ENCODE data around the gene PIGP. TPM values are rescaled to one million over a fixed set of nuclear protein-coding genes. Genes with fewer than 3 reads are reported as not detected.

The PIGP gene
- total and polyA plus RNA-seq, 2 donors (not counting 1 experiment from before 2014, with no cell fraction given): 15.8 to 22.7 TPM

DNA sequence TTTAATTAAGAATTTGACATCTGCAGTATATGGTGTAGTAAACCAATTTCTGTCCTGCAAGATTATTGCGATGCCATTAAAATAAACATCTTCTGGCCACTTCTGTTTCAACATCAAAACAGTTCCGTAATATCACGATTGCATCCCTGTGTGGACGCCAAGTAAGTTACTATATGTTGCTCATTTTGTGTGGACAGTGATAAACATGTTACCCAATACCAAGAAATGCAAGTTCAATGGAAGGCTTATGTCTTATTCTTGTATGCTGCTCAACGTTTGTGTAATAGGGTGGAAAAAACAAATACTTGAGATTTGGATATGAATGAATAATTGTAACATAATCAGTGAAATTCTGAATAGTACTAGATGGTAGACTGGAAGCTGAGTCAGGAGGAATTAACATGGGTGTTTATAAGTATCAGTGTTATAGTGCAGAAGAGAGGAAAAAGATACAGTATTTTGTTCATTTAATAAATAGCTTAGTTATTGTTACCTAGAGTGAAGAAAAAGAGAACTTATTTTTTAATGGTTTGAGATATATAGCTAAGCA lies 15.4 kb upstream of the PIGP start:
- WGBS (ENCODE audit: insufficient coverage): 100% methylated on average over 1 of the region's 5 CpGs
- Histone ChIP-seq H4K20me1 (ENCODE audit: control insufficient read depth, insufficient read depth, low read length, poor library complexity, severe bottlenecking) (peaks cover 52% of the 10 kb centered on the region), H3K27ac (ENCODE audit: low read length in 2 of 2) (no peak overlapping the region), H3K4me3 (ENCODE audit: control extremely low read depth in 1 of 5, extremely low read depth in 1 of 5, insufficient read depth in 1 of 5, low read depth in 2 of 5, low read length in 4 of 5) (no peak overlapping the region), H2AFZ (ENCODE audit: insufficient read depth, low read depth, low read length, poor library complexity, severe bottlenecking) (no peak overlapping the region), H3K79me2 (ENCODE audit: control insufficient read depth, insufficient read depth, low read length) (peaks cover 38% of the 10 kb centered on the region), H3K4me1 (ENCODE audit: control insufficient read depth in 2 of 2, insufficient read depth in 2 of 2, low read length in 2 of 2) (peaks cover 3 to 5% of the 10 kb centered on the region in 2 donors), H3K36me3 (replicated peaks in 1 of 2; ENCODE audit: control extremely low read depth in 1 of 2, control insufficient read depth in 1 of 2, extremely low read depth in 1 of 2, insufficient read depth in 2 of 2, low read length in 1 of 2) (peaks cover 0 to 23% of the 10 kb centered on the region in 2 experiments), H3K4me2 (replicated peaks; ENCODE audit: low read depth, low read length, poor library complexity, severe bottlenecking) (no peak overlapping the region), H3K27me3 (replicated peaks in 1 of 4; ENCODE audit: control extremely low read depth in 1 of 4, control insufficient read depth in 3 of 4, insufficient read depth in 4 of 4, low read length in 3 of 4) (no peaks in the 10 kb centered on the region), H3K9me3 (ENCODE audit: control extremely low read depth in 1 of 3, control insufficient read depth in 2 of 3, insufficient read depth in 1 of 3, low read length in 2 of 3) (no peaks in the 10 kb centered on the region), H3K9ac (ENCODE audit: low read length) (no peak overlapping the region)
- Mint-ChIP-seq H3K27ac (no peak overlapping the region), H3K9me3 (ENCODE audit: insufficient read depth) (no peaks in the 10 kb centered on the region), H3K27me3 (no peaks in the 10 kb centered on the region), H3K4me1 (peaks cover 7% of the 10 kb centered on the region), H3K4me3 (no peak overlapping the region)
- ChIA-PET CTCF (no interaction called here), POLR2A (no interaction called here)
- intact Hi-C loops (cut with micrococcal nuclease): no loop called here
- ATAC-seq (ENCODE audit: low read depth) (no peak), DNase-seq (no peak)
- no peak for TF ChIP-seq EZH2 (IDR thresholded peaks at IDR 0.05; ENCODE audit: borderline replicate concordance, insufficient read depth, low read depth, low read length, poor library complexity, severe bottlenecking)

DNA sequence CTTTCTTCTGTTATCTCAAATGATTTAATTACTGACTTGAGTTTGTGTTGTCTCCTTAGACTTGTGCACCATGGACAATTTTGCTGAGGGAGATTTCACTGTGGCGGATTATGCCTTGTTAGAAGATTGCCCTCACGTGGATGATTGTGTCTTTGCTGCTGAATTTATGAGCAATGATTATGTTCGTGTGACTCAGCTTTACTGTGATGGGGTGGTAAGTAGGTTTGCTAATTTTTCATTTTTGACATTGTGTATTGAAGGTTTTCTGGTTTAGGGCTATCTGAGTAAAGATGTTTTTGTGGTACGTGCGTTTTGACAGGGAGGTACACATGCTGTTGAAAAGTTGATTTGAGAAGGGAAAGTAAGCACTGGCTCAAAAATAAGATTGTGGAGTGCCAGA lies 14.3 kb upstream of the PIGP start:
- no peak overlapping the region for H3K4me3 Mint-ChIP-seq
- peaks cover 16% of the 10 kb centered on the region for H3K4me1 Mint-ChIP-seq
- no peak overlapping the region for H2AFZ ChIP-seq (ENCODE audit: insufficient read depth, low read depth, low read length, poor library complexity, severe bottlenecking)
- H3K9ac ChIP-seq (ENCODE audit: low read length): no peak overlapping the region
- no peaks in the 10 kb centered on the region for H3K9me3 Mint-ChIP-seq (ENCODE audit: insufficient read depth)
- no peak for TF ChIP-seq EZH2 (IDR thresholded peaks at IDR 0.05; ENCODE audit: borderline replicate concordance, insufficient read depth, low read depth, low read length, poor library complexity, severe bottlenecking)
- TF ChIP-seq, protein P1, sequence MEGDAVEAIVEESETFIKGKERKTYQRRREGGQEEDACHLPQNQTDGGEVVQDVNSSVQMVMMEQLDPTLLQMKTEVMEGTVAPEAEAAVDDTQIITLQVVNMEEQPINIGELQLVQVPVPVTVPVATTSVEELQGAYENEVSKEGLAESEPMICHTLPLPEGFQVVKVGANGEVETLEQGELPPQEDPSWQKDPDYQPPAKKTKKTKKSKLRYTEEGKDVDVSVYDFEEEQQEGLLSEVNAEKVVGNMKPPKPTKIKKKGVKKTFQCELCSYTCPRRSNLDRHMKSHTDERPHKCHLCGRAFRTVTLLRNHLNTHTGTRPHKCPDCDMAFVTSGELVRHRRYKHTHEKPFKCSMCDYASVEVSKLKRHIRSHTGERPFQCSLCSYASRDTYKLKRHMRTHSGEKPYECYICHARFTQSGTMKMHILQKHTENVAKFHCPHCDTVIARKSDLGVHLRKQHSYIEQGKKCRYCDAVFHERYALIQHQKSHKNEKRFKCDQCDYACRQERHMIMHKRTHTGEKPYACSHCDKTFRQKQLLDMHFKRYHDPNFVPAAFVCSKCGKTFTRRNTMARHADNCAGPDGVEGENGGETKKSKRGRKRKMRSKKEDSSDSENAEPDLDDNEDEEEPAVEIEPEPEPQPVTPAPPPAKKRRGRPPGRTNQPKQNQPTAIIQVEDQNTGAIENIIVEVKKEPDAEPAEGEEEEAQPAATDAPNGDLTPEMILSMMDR (IDR thresholded peaks at IDR 0.05): no peak
- no peak overlapping the region for H3K4me3 ChIP-seq (ENCODE audit: control extremely low read depth in 1 of 5, extremely low read depth in 1 of 5, insufficient read depth in 1 of 5, low read depth in 2 of 5, low read length in 4 of 5)
- no peak overlapping the region for H3K4me2 ChIP-seq (replicated peaks; ENCODE audit: low read depth, low read length, poor library complexity, severe bottlenecking)
- 81% methylated on average over 5 of the region's 5 CpGs for WGBS (ENCODE audit: insufficient coverage)
- peaks cover 8 to 10% of the 10 kb centered on the region in 2 donors for H3K4me1 ChIP-seq (ENCODE audit: control insufficient read depth in 2 of 2, insufficient read depth in 2 of 2, low read length in 2 of 2)
- CTCF ChIA-PET: interaction anchor here (1.2 to 1.5 kb wide), 3 partner anchors 12 to 246 kb away, joined by 3 to 5 read pairs (median 4); no protein-coding TSS in a partner anchor
- H3K27me3 ChIP-seq (replicated peaks in 1 of 4; ENCODE audit: control extremely low read depth in 1 of 4, control insufficient read depth in 3 of 4, insufficient read depth in 4 of 4, low read length in 3 of 4): no peaks in the 10 kb centered on the region
- ATAC-seq (ENCODE audit: low read depth) (no peak), DNase-seq (no peak)
- POLR2A ChIA-PET: no interaction called here
- peaks cover 49% of the 10 kb centered on the region for H3K79me2 ChIP-seq (ENCODE audit: control insufficient read depth, insufficient read depth, low read length)
- intact Hi-C loops (cut with micrococcal nuclease): no loop called here
- no peaks in the 10 kb centered on the region for H3K9me3 ChIP-seq (ENCODE audit: control extremely low read depth in 1 of 3, control insufficient read depth in 2 of 3, insufficient read depth in 1 of 3, low read length in 2 of 3)
- peaks cover 0 to 23% of the 10 kb centered on the region in 2 experiments for H3K36me3 ChIP-seq (replicated peaks in 1 of 2; ENCODE audit: control extremely low read depth in 1 of 2, control insufficient read depth in 1 of 2, extremely low read depth in 1 of 2, insufficient read depth in 2 of 2, low read length in 1 of 2)
- peaks cover 62% of the 10 kb centered on the region for H4K20me1 ChIP-seq (ENCODE audit: control insufficient read depth, insufficient read depth, low read length, poor library complexity, severe bottlenecking)
- no peak overlapping the region for H3K27ac ChIP-seq (ENCODE audit: low read length in 2 of 2)
- no peaks in the 10 kb centered on the region for H3K27me3 Mint-ChIP-seq
- no peak overlapping the region for H3K27ac Mint-ChIP-seq

Data from B cell (primary cell).